ENCODE measurements around the gene NLK. TPM values are rescaled to one million over a fixed set of nuclear protein-coding genes. Genes with fewer than 3 reads are reported as not detected.
"Not testable (repeated sequence)": the region's sequence is repeated elsewhere in the genome, so short reads cannot be mapped to it uniquely, and the experiment has no call there.

The NLK gene
- total RNA-seq, 2 experiments from 2014 or later: 12.8 to 14.4 TPM

GRCh38 chr17:28092088-28092487 lies 49.6 kb downstream of the NLK start:
- ATAC-seq (ENCODE audit: low read depth): no peak
- POLR2A ChIA-PET: no interaction called here

GRCh38 chr17:28093999-28094716 lies 51.7 kb downstream of the NLK start:
- Mint-ChIP-seq H3K4me3 (no peak overlapping the region), H3K36me3 (no peaks in the 10 kb centered on the region), H3K9me3 (no peaks in the 10 kb centered on the region), H3K27me3 (no peaks in the 10 kb centered on the region), H3K27ac (no peak overlapping the region), H3K4me1 (no peaks in the 10 kb centered on the region)
- POLR2A ChIA-PET: no interaction called here
- DNase-seq: no peak
- no peak for ATAC-seq (ENCODE audit: low read depth)

More at GRCh38 chr17:28092088-28092487, 49.6 kb downstream of the NLK start:
- DNase-seq: no peak
- H3K27me3 Mint-ChIP-seq: no peaks in the 10 kb centered on the region
- H3K9me3 Mint-ChIP-seq: peaks cover 3% of the 10 kb centered on the region
- H3K36me3 Mint-ChIP-seq: peaks cover 2% of the 10 kb centered on the region
- H3K27ac Mint-ChIP-seq: no peak overlapping the region
- no peak overlapping the region for H3K4me3 Mint-ChIP-seq
- H3K4me1 Mint-ChIP-seq: peaks cover 2% of the 10 kb centered on the region

DNA sequence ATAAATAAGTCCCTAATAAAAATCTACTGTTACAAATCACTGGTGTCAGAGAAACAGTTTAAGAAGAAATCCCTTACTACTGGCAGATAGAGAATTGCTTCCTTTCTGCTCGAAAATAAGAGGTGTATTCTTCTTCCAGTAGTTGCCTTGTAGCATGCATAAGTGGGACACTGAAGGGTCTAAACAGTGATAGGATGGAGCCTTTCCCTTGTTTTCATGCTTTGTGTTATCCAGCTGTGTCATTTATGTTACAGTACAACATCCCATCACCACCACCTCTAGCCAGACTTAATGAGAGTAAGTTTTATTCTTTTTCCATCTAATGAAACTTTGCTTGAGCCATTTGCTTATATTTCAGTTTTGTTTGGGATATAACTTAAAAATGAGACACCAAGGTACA lies 54.3 kb downstream of the NLK start:
- Mint-ChIP-seq H3K27me3 (no peaks in the 10 kb centered on the region), H3K4me3 (no peak overlapping the region), H3K27ac (no peak overlapping the region), H3K4me1 (no peaks in the 10 kb centered on the region), H3K36me3 (no peaks in the 10 kb centered on the region), H3K9me3 (no peaks in the 10 kb centered on the region)
- ATAC-seq (ENCODE audit: low read depth): no peak
- no peak for DNase-seq
- POLR2A ChIA-PET: no interaction called here

- ATAC-seq (ENCODE audit: low read depth) (no peak), DNase-seq (no peak)
- H3K36me3 Mint-ChIP-seq: no peaks in the 10 kb centered on the region
- POLR2A ChIA-PET: no interaction called here
- no peak overlapping the region for H3K27ac Mint-ChIP-seq
- no peak overlapping the region for H3K4me3 Mint-ChIP-seq
- no peaks in the 10 kb centered on the region for H3K27me3 Mint-ChIP-seq
- no peaks in the 10 kb centered on the region for H3K9me3 Mint-ChIP-seq
- no peaks in the 10 kb centered on the region for H3K4me1 Mint-ChIP-seq
These were observed 54.8 kb downstream of the NLK start for GRCh38 chr17:28097254-28097653.

GRCh38 chr17:28097901-28098300 lies 55.4 kb downstream of the NLK start:
- Mint-ChIP-seq H3K27ac (no peak overlapping the region), H3K4me1 (no peaks in the 10 kb centered on the region), H3K27me3 (no peaks in the 10 kb centered on the region), H3K4me3 (no peak overlapping the region), H3K9me3 (no peaks in the 10 kb centered on the region), H3K36me3 (no peaks in the 10 kb centered on the region)
- DNase-seq (no peak), ATAC-seq (ENCODE audit: low read depth) (no peak)
- POLR2A ChIA-PET: no interaction called here

DNA sequence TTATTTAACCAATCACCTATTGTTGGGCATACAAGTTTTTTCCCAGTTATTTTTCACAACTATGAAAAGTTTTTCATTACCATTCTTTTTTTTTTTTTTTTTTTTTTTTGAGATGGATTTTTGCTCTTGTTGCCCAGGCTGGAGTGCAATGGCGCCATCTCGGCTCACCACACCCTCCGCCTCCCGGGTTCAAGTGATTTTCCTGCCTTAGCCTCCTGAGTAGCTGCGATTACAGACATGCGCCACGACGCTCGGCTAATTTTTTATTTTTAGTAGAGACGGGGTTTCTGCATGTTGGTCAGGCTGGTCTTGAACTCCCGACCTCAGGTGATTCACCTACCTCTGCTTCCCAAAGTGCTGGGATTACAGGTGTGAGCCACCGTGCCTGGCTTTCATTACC lies 56.1 kb downstream of the NLK start:
- DNase-seq; H3K4me1 Mint-ChIP-seq; H3K36me3 Mint-ChIP-seq; H3K27ac Mint-ChIP-seq; ATAC-seq (ENCODE audit: low read depth); POLR2A ChIA-PET; H3K4me3 Mint-ChIP-seq; H3K27me3 Mint-ChIP-seq; H3K9me3 Mint-ChIP-seq: not testable (repeated sequence)

DNA sequence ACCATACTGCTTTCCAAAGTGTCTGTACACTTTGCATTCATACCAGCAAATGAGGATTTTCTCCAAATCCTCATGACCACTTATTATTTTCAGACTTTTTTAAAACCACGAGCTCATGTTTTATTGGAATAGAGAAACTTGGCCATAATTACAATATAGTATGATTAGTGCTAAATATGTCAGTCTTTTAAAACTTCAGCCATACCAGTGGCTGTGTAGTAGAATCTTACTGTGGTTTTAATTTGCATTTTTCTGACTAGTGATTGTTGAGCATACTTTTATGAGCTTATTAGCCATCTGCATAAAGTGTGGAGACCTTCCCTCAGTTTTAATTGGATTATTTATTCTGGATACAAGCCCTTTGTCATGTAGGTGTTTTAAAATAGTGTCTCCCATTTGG lies 57.8 kb downstream of the NLK start:
- no peak overlapping the region for H3K4me3 Mint-ChIP-seq
- ATAC-seq (ENCODE audit: low read depth): no peak
- no peaks in the 10 kb centered on the region for H3K36me3 Mint-ChIP-seq
- POLR2A ChIA-PET: no interaction called here
- H3K4me1 Mint-ChIP-seq: peaks cover 3% of the 10 kb centered on the region
- H3K27me3 Mint-ChIP-seq: no peaks in the 10 kb centered on the region
- DNase-seq: no peak
- H3K9me3 Mint-ChIP-seq: no peaks in the 10 kb centered on the region
- no peak overlapping the region for H3K27ac Mint-ChIP-seq

DNA sequence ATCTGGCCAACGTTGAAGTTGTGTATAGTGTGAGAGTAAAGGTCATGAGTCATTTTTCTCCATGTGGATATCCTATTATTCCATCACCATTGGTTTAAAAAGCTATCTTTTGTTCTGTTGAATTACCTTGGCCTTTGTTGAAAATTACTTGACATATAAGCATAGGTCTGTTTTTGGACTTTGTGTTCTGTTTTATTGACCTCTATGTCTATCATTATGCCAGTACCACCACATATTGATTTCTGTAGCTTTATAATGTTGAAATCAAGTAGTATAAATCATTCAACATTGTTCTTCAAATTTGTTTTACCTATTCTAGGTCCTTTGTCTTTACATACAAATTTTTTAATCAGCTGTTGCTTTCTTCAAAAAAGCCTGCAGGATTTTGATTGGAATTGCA lies 58.5 kb downstream of the NLK start:
- Mint-ChIP-seq H3K4me3 (no peak overlapping the region), H3K9me3 (no peaks in the 10 kb centered on the region)

DNA sequence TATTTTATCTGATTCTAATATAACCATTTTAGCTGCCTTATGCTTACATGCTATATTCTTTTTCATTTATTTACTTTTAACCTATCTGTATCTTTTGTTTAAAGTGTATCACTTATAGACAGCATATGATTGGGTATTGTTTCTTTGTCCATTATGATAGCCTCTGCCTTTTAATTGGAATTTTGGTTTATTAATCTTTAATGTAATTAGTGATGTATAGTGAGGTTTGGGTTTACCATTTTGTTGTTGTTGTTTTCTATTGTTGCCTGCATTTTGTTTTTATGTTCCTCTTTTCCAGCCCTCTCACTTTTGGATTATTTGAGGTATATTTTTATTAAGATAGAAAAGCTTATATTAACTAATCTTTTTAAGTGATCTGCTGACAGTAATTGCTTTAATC lies 59.4 kb downstream of the NLK start:
- H3K27me3 Mint-ChIP-seq: no peaks in the 10 kb centered on the region
- H3K4me3 Mint-ChIP-seq: no peak overlapping the region
- POLR2A ChIA-PET: no interaction called here
- DNase-seq (no peak), ATAC-seq (ENCODE audit: low read depth) (no peak)
- peaks cover 3% of the 10 kb centered on the region for H3K4me1 Mint-ChIP-seq
- H3K27ac Mint-ChIP-seq: no peak overlapping the region
- H3K9me3 Mint-ChIP-seq: no peaks in the 10 kb centered on the region
- no peaks in the 10 kb centered on the region for H3K36me3 Mint-ChIP-seq

More for the DNA sequence above, 58.5 kb downstream of the NLK start:
- Mint-ChIP-seq H3K4me1 (peaks cover 3% of the 10 kb centered on the region), H3K27ac (no peak overlapping the region), H3K36me3 (no peaks in the 10 kb centered on the region), H3K27me3 (no peaks in the 10 kb centered on the region)
- DNase-seq (no peak), ATAC-seq (ENCODE audit: low read depth) (no peak)
- POLR2A ChIA-PET: no interaction called here

DNA sequence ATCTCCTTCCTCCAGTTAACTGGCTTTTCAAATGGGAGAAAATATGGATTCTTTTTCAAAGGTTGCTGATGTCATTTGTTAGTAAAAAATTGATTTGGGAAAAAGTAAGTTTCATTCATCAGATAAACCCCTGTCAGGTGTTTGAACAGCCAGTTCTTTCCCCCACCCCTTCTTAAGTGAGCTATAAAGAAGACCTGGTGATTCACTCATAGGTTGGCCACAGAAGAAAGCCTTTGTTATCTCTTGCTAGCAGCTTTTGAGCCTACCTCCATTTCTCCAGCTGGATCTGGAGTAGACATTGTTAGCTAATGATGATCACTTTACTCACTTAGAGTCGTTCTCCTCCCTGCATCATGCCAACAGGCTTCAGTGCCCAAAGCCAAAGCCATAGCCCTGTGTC lies 63.0 kb downstream of the NLK start:
- Mint-ChIP-seq H3K27me3 (no peaks in the 10 kb centered on the region), H3K4me1 (peaks cover 3% of the 10 kb centered on the region), H3K27ac (no peak overlapping the region), H3K4me3 (no peak overlapping the region), H3K36me3 (peaks cover 2% of the 10 kb centered on the region), H3K9me3 (no peaks in the 10 kb centered on the region)
- DNase-seq: no peak
- ATAC-seq (ENCODE audit: low read depth): no peak
- POLR2A ChIA-PET: no interaction called here

GRCh38 chr17:28110184-28110583 lies 67.7 kb downstream of the NLK start:
- DNase-seq (no peak), ATAC-seq (ENCODE audit: low read depth) (no peak)
- Mint-ChIP-seq H3K27me3 (no peaks in the 10 kb centered on the region), H3K27ac (no peak overlapping the region), H3K36me3 (peaks cover 6% of the 10 kb centered on the region), H3K4me3 (no peak overlapping the region), H3K4me1 (peaks cover 3% of the 10 kb centered on the region), H3K9me3 (peaks cover 3% of the 10 kb centered on the region)
- POLR2A ChIA-PET: no interaction called here

GRCh38 chr17:28112181-28112580 lies 69.7 kb downstream of the NLK start:
- Mint-ChIP-seq H3K27ac (no peak overlapping the region), H3K36me3 (peaks cover 10% of the 10 kb centered on the region), H3K27me3 (no peaks in the 10 kb centered on the region), H3K9me3 (peaks cover 3% of the 10 kb centered on the region), H3K4me3 (no peak overlapping the region), H3K4me1 (peaks cover 6% of the 10 kb centered on the region)
- POLR2A ChIA-PET: no interaction called here
- ATAC-seq (ENCODE audit: low read depth) (no peak), DNase-seq (no peak)

DNA sequence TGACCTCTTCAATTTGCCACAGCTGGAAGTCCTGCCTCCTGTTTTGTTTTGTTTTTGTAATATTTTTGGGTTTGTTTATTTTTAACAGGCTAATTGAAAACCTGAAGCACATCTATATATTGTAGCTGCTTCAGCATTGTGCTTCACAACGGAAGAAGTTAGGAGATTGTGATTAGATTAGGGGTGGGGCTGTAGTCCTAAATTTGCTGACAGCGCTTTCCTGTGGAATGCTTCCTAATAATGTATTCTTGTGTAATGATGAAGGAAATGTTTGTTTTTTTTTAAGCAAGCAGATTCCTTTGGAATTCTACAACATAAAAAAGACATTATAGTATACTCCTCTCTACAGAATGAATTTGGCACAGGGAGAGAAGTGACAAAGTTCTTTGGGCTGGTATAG lies 70.1 kb downstream of the NLK start:
- Mint-ChIP-seq H3K4me3 (no peak overlapping the region), H3K36me3 (peaks cover 10% of the 10 kb centered on the region), H3K9me3 (peaks cover 3% of the 10 kb centered on the region), H3K27me3 (no peaks in the 10 kb centered on the region), H3K27ac (no peak overlapping the region), H3K4me1 (peaks cover 9% of the 10 kb centered on the region)
- ATAC-seq (ENCODE audit: low read depth) (no peak), DNase-seq (no peak)
- POLR2A ChIA-PET: no interaction called here

DNA sequence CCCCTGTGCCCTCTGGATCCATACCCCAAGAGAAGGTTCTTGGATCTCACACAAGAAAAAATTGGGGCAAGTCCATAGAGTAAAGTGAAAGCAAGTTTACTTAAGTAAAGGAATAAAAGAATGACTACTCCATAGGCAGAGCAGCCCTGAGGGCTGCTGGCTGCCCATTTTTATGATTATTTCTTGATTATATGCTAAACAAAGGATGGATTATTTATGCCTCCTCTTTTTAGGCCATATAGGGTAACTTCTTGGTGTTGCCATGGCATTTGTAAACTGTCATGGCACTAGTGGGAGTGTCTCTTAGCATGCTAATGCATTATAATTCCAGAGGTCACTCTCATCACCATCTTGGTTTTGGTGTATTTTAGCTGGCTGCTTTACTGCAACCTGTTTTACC lies 70.8 kb downstream of the NLK start:
- no peak overlapping the region for H3K4me3 Mint-ChIP-seq
- ATAC-seq (ENCODE audit: low read depth) (no peak), DNase-seq (no peak)
- peaks cover 10% of the 10 kb centered on the region for H3K36me3 Mint-ChIP-seq
- peaks cover 11% of the 10 kb centered on the region for H3K4me1 Mint-ChIP-seq
- H3K9me3 Mint-ChIP-seq: peaks cover 3% of the 10 kb centered on the region
- POLR2A ChIA-PET: no interaction called here
- no peaks in the 10 kb centered on the region for H3K27me3 Mint-ChIP-seq
- no peak overlapping the region for H3K27ac Mint-ChIP-seq

GRCh38 chr17:28115046-28115445 lies 72.6 kb downstream of the NLK start:
- Mint-ChIP-seq H3K4me1 (peaks cover 18% of the 10 kb centered on the region), H3K36me3 (peaks cover 10% of the 10 kb centered on the region), H3K27me3 (no peaks in the 10 kb centered on the region), H3K4me3 (no peak overlapping the region), H3K9me3 (peaks cover 3% of the 10 kb centered on the region), H3K27ac (no peak overlapping the region)
- DNase-seq (no peak), ATAC-seq (ENCODE audit: low read depth) (no peak)
- POLR2A ChIA-PET: no interaction called here

Measured in activated naive CD8-positive, alpha-beta T cell treated with anti-CD3 and anti-CD28 coated beads, Interleukin-2, amount 10 ng/mL, durations not matched to agents 7 days and 5 days (primary cell).